Panc1 (cell line): Measurements from ENCODE around the gene MAP3K1. TPM values are rescaled to one million over a fixed set of nuclear protein-coding genes. Genes with fewer than 3 reads are reported as not detected.

Experiments
- ATAC-seq: fragments of 200-7000 bp; cut with Tn5 transposase; 2 replicates; pipeline ENCODE4 v1.9.1; 2020; ENCODE audit warnings: mild to moderate bottlenecking, moderate library complexity
- BruUV-seq: library from RNA; stranded (reverse); fragments of 400-500 nt; replicated peaks from 2 replicates; lab custom pipeline; 2021; lab: Mats Ljungman, UMichigan
- CTCF ChIA-PET: fragments of 300-600 bp; sonication (Branson Sonifier 250); formaldehyde crosslinking; loops from one replicate; lab custom pipeline; 2022; ENCODE audit warnings: antibody characterized with exemption; lab: Charles Lee
- POLR2A ChIA-PET: fragments of 300-600 bp; sonication (Branson Sonifier 250); formaldehyde crosslinking; loops from one replicate; lab custom pipeline; 2022; ENCODE audit warnings: antibody characterized with exemption; lab: Charles Lee
- DNase-seq: peaks from one replicate; pipeline ENCODE4 v3.0.0-alpha.2; 2010; ENCODE audit warnings: low read depth, low spot score
- H3K27ac ChIP-seq: 2 replicates; pipeline ENCODE4 v1.5.1; 2011; ENCODE audit warnings: mild to moderate bottlenecking, low read length, inconsistent platforms
- H3K27me3 ChIP-seq: fragments of 200-500 bp; sonication (Bioruptor generic); 2 replicates; pipeline ENCODE4 v1.6.0; 2014; ENCODE audit warnings: low read length, inconsistent platforms; ENCODE audit not compliant: control insufficient read depth, insufficient read depth
- H3K36me3 ChIP-seq: fragments of 200-500 bp; sonication (Bioruptor generic); 2 replicates; pipeline ENCODE4 v1.5.1; 2014; ENCODE audit warnings: inconsistent platforms, mild to moderate bottlenecking, low read length, moderate library complexity; ENCODE audit not compliant: control insufficient read depth, insufficient read depth
- H3K4me1 ChIP-seq: 2 replicates; pipeline ENCODE4 v1.5.1; 2011; ENCODE audit warnings: inconsistent platforms, mild to moderate bottlenecking, low read length, moderate library complexity; ENCODE audit not compliant: control insufficient read depth, insufficient read depth
- H3K4me3 ChIP-seq, 2 experiments: 2 replicates each; pipeline ENCODE4 v1.5.1; 2011 to 2012; ENCODE audit warnings: low read depth in 2 of 2, low read length in 2 of 2, mild to moderate bottlenecking in 2 of 2, inconsistent platforms in 1 of 2, moderate library complexity in 1 of 2
- H3K9me3 ChIP-seq: fragments of 200-500 bp; sonication (Bioruptor generic); 2 replicates; pipeline ENCODE4 v1.5.1; 2014; ENCODE audit warnings: low read depth, mild to moderate bottlenecking, inconsistent platforms, low read length, moderate library complexity; ENCODE audit not compliant: control insufficient read depth, insufficient read depth
- CTCF ChIP-seq: fragments of 450-650 bp; IDR thresholded peaks from 2 replicates; pipeline ENCODE4 v1.5.1; 2017; ENCODE audit warnings: mild to moderate bottlenecking
- POLR2AphosphoS5 ChIP-seq: IDR thresholded peaks from 2 replicates; pipeline ENCODE4 v1.6.1; 2012; ENCODE audit warnings: mild to moderate bottlenecking, low read depth, low read length, moderate library complexity
- REST ChIP-seq, 2 experiments: IDR thresholded peaks; 2 replicates each; pipeline ENCODE4 v1.6.1; 2011 to 2012; ENCODE audit warnings: low read depth in 2 of 2, control low read depth in 1 of 2, low read length in 1 of 2, mild to moderate bottlenecking in 1 of 2, moderate library complexity in 1 of 2; ENCODE audit not compliant: insufficient read depth in 1 of 2
- SIN3A ChIP-seq: IDR thresholded peaks from 2 replicates; pipeline ENCODE4 v1.6.1; 2012; ENCODE audit warnings: low read depth, mild to moderate bottlenecking, low read length, moderate library complexity, borderline replicate concordance; ENCODE audit not compliant: insufficient read depth
- TCF7L2 ChIP-seq: IDR thresholded peaks from 2 replicates; pipeline ENCODE4 v1.6.1; 2011; ENCODE audit warnings: mild to moderate bottlenecking, low read depth, low read length, inconsistent platforms
- in situ Hi-C: cut with HindIII; loops from 2 replicates; pipeline ENCODE4 v1.10.0; 2016; ENCODE audit warnings: low sequenced_read_pairs, low pct_unique_long_range_greater_than_20kb
- intact Hi-C: fragments of 100-400 bp; cut with micrococcal nuclease; formaldehyde crosslinking; loops from one replicate; pipeline ENCODE4 v1.10.0; 2022; ENCODE audit not compliant: unreplicated experiment
- total RNA-seq: library from RNA; stranded (reverse); gene quantifications from one replicate; pipeline ENCODE4 v1.2.1, GENCODE V29; 2021; ENCODE audit not compliant: unreplicated experiment

MAP3K1 gene
- total RNA-seq, 1 experiment from 2014 or later: 6.2 TPM

DNA sequence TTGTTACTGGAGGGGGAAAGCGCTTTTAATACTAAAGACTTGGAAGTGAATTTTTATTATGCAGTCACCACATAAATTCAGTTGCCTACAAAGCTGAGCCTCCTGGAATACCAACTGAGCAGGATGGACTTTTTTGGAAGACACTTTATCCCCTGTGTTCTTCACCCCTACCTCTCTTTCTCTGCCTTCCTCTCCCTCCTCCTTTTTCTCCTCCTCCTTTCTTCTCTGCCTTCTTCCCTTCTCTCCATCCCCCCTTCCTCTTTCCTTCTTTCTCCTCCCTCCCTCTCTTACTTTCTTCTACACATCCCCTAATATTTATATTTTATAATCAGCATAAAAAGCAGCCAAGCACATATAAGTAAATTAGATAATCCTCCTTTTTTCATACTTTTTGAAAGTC, 39.6 kb downstream of the MAP3K1 start:
- intact Hi-C loops (no loop called here), in situ Hi-C loops (no loop called here)
- 0 out of 2 replicates have a peak, but pooled peaks cover 2% of the 10 kb centered on the region for H3K4me1 ChIP-seq
- H3K9me3 ChIP-seq: no peaks in the 10 kb centered on the region
- no peaks in the 10 kb centered on the region; the same call in 1 of the 2 replicates for H3K36me3 ChIP-seq
- CTCF ChIA-PET: no interaction called here
- no peak for ATAC-seq
- POLR2A ChIA-PET: no interaction called here
- TF ChIP-seq TCF7L2 (no peak), SIN3A (no peak), POLR2AphosphoS5 (no peak), REST (IDR thresholded peaks at IDR 0.05; ENCODE audit: insufficient read depth in 1 of 2, low read depth in 2 of 2, low read length in 1 of 2) (no peak), CTCF (no peak)
- no TSS peak for BruUV-seq
- no peaks in the 10 kb centered on the region for H3K27me3 ChIP-seq
- H3K4me3 ChIP-seq: no peak overlapping the region
- DNase-seq: no peak
- H3K27ac ChIP-seq: no peak overlapping the region

DNA sequence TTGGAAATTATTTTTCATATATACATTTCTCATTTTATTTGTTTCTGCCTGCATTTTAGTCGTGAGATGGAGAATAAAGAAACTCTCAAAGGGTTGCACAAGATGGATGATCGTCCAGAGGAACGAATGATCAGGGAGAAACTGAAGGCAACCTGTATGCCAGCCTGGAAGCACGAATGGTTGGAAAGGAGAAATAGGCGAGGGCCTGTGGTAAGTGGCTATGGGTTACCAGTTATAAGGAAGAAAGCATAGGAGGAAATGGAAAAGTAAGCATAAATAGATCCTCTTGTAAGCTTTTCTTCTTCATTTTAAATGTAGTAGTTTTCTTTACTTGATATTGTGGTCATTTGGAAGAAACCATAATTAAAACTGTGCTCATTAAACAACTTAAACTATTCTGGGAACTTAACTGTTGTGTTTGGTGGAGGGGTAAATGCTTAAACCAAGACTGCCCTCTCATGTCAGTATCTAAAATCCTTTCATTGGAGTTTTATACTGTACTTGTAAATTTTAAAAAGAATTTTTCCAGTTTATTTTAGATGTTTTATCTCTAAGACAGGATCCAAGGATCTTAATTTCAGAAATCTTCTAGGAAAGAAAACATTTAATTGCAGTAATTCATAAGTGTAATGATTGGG, 41.3 kb downstream of the MAP3K1 start:
- BruUV-seq: no TSS peak
- DNase-seq (no peak), ATAC-seq (no peak)
- H3K9me3 ChIP-seq: no peaks in the 10 kb centered on the region
- ChIA-PET CTCF (no interaction called here), POLR2A (no interaction called here)
- intact Hi-C loops (no loop called here), in situ Hi-C loops (no loop called here)
- no peak overlapping the region for H3K27ac ChIP-seq
- TF ChIP-seq CTCF (peak; percentile 9; the same call in 1 of the 2 replicates), SIN3A (no peak)
- H3K4me1 ChIP-seq: 0 out of 2 replicates have a peak, but pooled peaks cover 2% of the 10 kb centered on the region
- no peak overlapping the region for H3K4me3 ChIP-seq
- H3K27me3 ChIP-seq: no peaks in the 10 kb centered on the region
- H3K36me3 ChIP-seq: no peaks in the 10 kb centered on the region; the same call in 1 of the 2 replicates
